K562 (cell line): ENCODE results near the gene ARID3A. TPM values are rescaled to one million over a fixed set of nuclear protein-coding genes. Genes with fewer than 3 reads are reported as not detected.

Experiments
- BRF1 ChIP-seq: IDR thresholded peaks from 3 replicates; pipeline ENCODE4 v1.6.1; 2011; ENCODE audit warnings: borderline replicate concordance, mild to moderate bottlenecking; ENCODE audit not compliant: insufficient read length; ENCODE audit errors: extremely low read depth
- FOXP1 ChIP-seq: sonication (generic); formaldehyde crosslinking; IDR thresholded peaks from 2 replicates; pipeline ENCODE4 v1.8.0; 2022; ENCODE audit warnings: mild to moderate bottlenecking, missing genetic modification reagents
- HMG20B ChIP-seq: fragments of 250-450 bp; sonication (Bioruptor Pico); IDR thresholded peaks from 2 replicates; pipeline ENCODE4 v1.5.0; 2021; ENCODE audit warnings: mild to moderate bottlenecking
- L3MBTL2 ChIP-seq: fragments of 450-650 bp; IDR thresholded peaks from 2 replicates; pipeline ENCODE4 v1.6.1; 2016; ENCODE audit warnings: mild to moderate bottlenecking, moderate library complexity
- MCM7 ChIP-seq, 2 experiments: fragments of 450-650 bp; IDR thresholded peaks; 2 replicates each; pipeline ENCODE4 v1.6.1; 2016 to 2018
- MTA3 ChIP-seq: fragments of 450-650 bp; formaldehyde crosslinking; IDR thresholded peaks from 2 replicates; pipeline ENCODE4 v1.6.1; 2017; ENCODE audit warnings: mild to moderate bottlenecking, borderline replicate concordance
- MYC ChIP-seq, 2 experiments: fragments of 250-450 bp in 1 of 2; sonication (Bioruptor Pico) in 1 of 2; IDR thresholded peaks; 2 replicates each; pipeline versions ENCODE4 v1.5.1 to v1.6.1; 2012 to 2021; ENCODE audit warnings: low read depth in 2 of 2, borderline replicate concordance in 1 of 2, improper control_type of control experiment in 1 of 2, low read length in 1 of 2, mild to moderate bottlenecking in 1 of 2, moderate library complexity in 1 of 2
- NCOA6 ChIP-seq: fragments of 450-650 bp; IDR thresholded peaks from 2 replicates; pipeline ENCODE4 v1.6.1; 2017; ENCODE audit warnings: mild to moderate bottlenecking
- PHF21A ChIP-seq: fragments of 450-650 bp; IDR thresholded peaks from 2 replicates; pipeline ENCODE4 v1.6.1; 2017; ENCODE audit warnings: low read depth, borderline replicate concordance
- RB1 ChIP-seq: fragments of 450-650 bp; IDR thresholded peaks from 2 replicates; pipeline ENCODE4 v1.6.1; 2017; ENCODE audit warnings: low read depth, mild to moderate bottlenecking
- RBBP5 ChIP-seq: fragments of 200-600 bp; sonication (generic); IDR thresholded peaks from 2 replicates; pipeline ENCODE4 v1.6.1; 2012; ENCODE audit warnings: borderline replicate concordance, mild to moderate bottlenecking, low read length, control low read depth, inconsistent platforms; ENCODE audit not compliant: insufficient read depth, poor library complexity, severe bottlenecking
- STAT5B ChIP-seq: fragments of 250-450 bp; sonication (Bioruptor Pico); IDR thresholded peaks from 2 replicates; pipeline ENCODE4 v1.8.0; 2021; ENCODE audit warnings: mild to moderate bottlenecking, inconsistent platforms
- TARDBP ChIP-seq: fragments of 450-650 bp; IDR thresholded peaks from 2 replicates; pipeline ENCODE4 v1.6.1; 2016
- TBP ChIP-seq: optimal IDR thresholded peaks from 2 replicates; pipeline ENCODE3; 2011; ENCODE audit warnings: low read depth, low read length, improper control_type of control experiment
- YY1 ChIP-seq, 3 experiments: IDR thresholded peaks; 2 replicates each; pipeline ENCODE4 v1.6.1; 2011; ENCODE audit warnings: low read length in 2 of 3, mild to moderate bottlenecking in 2 of 3, moderate library complexity in 2 of 3, borderline replicate concordance in 1 of 3, control low read depth in 1 of 3, low read depth in 1 of 3; ENCODE audit not compliant: insufficient read depth in 3 of 3, insufficient replicate concordance in 2 of 3, control insufficient read depth in 1 of 3, insufficient read length in 1 of 3; ENCODE audit errors: extremely low read depth in 1 of 3
- ZFP1 ChIP-seq: fragments of 450-650 bp; formaldehyde crosslinking; IDR thresholded peaks from 2 replicates; pipeline ENCODE4 v1.4.0; 2020; ENCODE audit warnings: mild to moderate bottlenecking, mixed read lengths
- ZNF124 ChIP-seq: sonication (generic); formaldehyde crosslinking; IDR thresholded peaks from 2 replicates; pipeline ENCODE4 v1.8.1; 2022; ENCODE audit warnings: missing genetic modification reagents
- ZNF134 ChIP-seq: fragments of 250-450 bp; sonication (Bioruptor Pico); conservative IDR thresholded peaks from 2 replicates; pipeline ENCODE4 v1.4.0; 2020
- ZNF146 ChIP-seq: IDR thresholded peaks from one replicate; pipeline ENCODE4 v1.6.1; 2018; ENCODE audit warnings: missing compliant biosample characterization; ENCODE audit not compliant: unreplicated experiment
- ZNF644 ChIP-seq: fragments of 200-800 bp; sonication (Bioruptor generic); IDR thresholded peaks from 2 replicates; pipeline ENCODE4 v1.6.1; 2016; ENCODE audit warnings: low read depth, missing genetic modification characterization, missing compliant biosample characterization
- polyA plus RNA-seq, 8 experiments: library from polyadenylated mRNA; depleted of rRNA in 4 of 8; stranded (reverse) in 5 of 8; unstranded in 3 of 8; fragments of >200 nt; fragmentation: Nextera tagmentation in 2 of 8; fragmentation: Illumina TruSeq in 1 of 8; extraction: Ambion mirVana in 2 of 8; extraction: Trizol in 1 of 8; gene quantifications; 2 replicates each; pipeline versions ENCODE4 v1.2.1 to v1.2.3, GENCODE V29; 2011 to 2014; ENCODE audit warnings: inconsistent platforms in 1 of 8, missing spikeins in 1 of 8
- total RNA-seq, 7 experiments: library from RNA; depleted of rRNA in 6 of 7; stranded (reverse); fragments of >200 nt in 6 of 7; fragmentation: Illumina TruSeq in 2 of 7; extraction: Trizol in 2 of 7; gene quantifications; 2 replicates each; pipeline versions ENCODE4 v1.2.1 to v1.2.3, GENCODE V29; 2011 to 2021; ENCODE audit warnings: low replicate concordance in 1 of 7
- TF ChIP-seq, protein P1 (sequence below): fragments of 450-650 bp; formaldehyde crosslinking; IDR thresholded peaks from 2 replicates; pipeline ENCODE4 v1.4.0; 2020; ENCODE audit warnings: mild to moderate bottlenecking, moderate library complexity

Gene ARID3A
- total and polyA plus RNA-seq, 9 of the 15 experiments (the other 6 are each of a cell fraction or from before 2014, with no cell fraction given): 1.4 to 118 (median 31.2) TPM

DNA sequence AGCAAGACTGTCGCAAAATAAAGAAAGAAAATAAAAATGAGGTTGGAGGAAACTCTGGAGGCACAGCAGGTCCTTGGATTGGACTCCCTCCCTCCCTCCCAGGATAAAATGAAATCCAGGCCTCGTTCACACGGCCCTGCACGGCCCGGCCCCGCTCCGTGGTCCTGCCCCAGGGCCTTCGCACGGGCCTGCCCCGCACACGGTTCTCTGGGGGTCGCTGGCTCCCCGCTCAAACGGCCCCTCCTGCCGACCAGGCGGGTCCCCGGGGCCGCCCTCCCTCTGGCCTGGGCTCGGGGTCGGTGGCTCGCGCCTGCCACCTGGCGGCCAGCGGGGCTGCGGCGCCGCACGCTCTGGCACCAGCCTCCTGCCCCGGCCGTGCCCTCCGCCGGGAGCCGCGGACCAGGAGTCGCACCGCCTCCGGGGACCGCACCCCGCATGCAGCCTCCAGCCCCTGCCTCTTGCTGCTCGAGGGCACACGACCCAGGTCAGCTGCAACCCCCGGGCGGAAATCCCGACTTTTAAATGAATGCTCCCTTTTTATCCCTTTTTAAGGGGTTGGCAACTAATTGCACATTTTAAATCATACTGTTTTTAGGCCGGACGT is 56.8 kb downstream of the ARID3A start (continued):
- TF ChIP-seq YY1 (IDR thresholded peaks at IDR 0.05; ENCODE audit: borderline replicate concordance in 1 of 3, control insufficient read depth in 1 of 3, extremely low read depth in 1 of 3, insufficient read depth in 3 of 3, insufficient read length in 1 of 3, insufficient replicate concordance in 2 of 3, low read depth in 1 of 3, low read length in 2 of 3) (peak in 1 of 3 experiments; percentile 54), ZNF134 (CRISPR knock-in tag) (no peak), ZFP1 (CRISPR knock-in tag) (no peak), NCOA6 (no peak), ZNF146 (no peak), MYC (IDR thresholded peaks at IDR 0.05; ENCODE audit: low read depth, low read length) (peak; percentile 39; the same call in 1 of the 2 replicates), MYC (CRISPR knock-in tag; IDR thresholded peaks at IDR 0.05; ENCODE audit: borderline replicate concordance, low read depth) (no peak), TBP (peak; percentile 21), STAT5B (CRISPR knock-in tag) (no peak), L3MBTL2 (peak; percentile 74), MCM7 (IDR thresholded peaks at IDR 0.05) (no peak), BRF1 (no peak), RBBP5 (peak; percentile 26), FOXP1 (CRISPR knock-in tag) (0 out of 2 replicates have a peak, but pooled peaks have one; percentile 40), TARDBP (peak; percentile 45; the same call in 1 of the 2 replicates), MTA3 (peak; percentile 76), HMG20B (CRISPR knock-in tag) (no peak), ZNF644 (0 out of 2 replicates have a peak, but pooled peaks have one; percentile 39), PHF21A (no peak), RB1 (peak; percentile 97), ZNF124 (CRISPR knock-in tag) (no peak)
- TF ChIP-seq, protein P1, sequence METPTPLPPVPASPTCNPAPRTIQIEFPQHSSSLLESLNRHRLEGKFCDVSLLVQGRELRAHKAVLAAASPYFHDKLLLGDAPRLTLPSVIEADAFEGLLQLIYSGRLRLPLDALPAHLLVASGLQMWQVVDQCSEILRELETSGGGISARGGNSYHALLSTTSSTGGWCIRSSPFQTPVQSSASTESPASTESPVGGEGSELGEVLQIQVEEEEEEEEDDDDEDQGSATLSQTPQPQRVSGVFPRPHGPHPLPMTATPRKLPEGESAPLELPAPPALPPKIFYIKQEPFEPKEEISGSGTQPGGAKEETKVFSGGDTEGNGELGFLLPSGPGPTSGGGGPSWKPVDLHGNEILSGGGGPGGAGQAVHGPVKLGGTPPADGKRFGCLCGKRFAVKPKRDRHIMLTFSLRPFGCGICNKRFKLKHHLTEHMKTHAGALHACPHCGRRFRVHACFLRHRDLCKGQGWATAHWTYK (CRISPR knock-in tag): peak; percentile 68; the same call in 1 of the 2 replicates
